ENCODE measurements around the gene LTK.

LTK gene

DNA sequence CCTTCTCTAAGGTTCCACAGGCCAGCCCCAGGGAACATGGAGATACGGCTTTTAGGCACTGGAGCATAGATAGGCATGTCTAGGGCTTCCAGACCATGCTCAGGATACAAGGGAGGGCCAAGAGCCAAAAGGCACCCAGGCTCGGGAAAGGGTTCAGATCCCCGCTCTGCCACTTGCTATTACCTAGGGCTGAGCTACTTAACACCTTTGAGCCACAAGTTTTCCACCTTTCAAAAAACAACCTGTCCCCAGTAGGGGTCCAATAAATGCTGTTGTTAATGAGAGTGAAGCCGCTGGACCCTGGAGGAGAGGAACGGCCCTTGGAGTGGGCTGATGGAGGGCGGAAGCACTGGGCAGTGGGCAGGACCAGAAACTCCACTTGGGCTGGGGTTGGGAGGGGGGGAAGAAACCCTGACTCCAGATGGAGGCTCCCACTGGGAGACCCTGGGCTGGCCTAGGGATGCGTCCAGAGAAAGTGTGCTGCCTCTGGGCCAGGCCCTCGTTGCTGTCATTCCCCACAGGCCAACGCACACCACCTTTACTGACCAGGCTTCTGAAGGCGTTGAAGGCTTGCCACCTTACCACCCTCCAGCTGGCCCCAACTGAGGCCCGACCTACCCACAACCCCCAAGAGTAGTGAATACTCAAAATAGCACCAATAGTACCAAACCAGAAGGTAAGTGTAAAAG lies 28.5 kb downstream of the LTK start:
- H3K9ac ChIP-seq (ENCODE audit: low read depth, low read length) = no peak overlapping the region
- H3K9me3 ChIP-seq (ENCODE audit: insufficient read depth, low read length, severe bottlenecking) = no peaks in the 10 kb centered on the region
- no peaks in the 10 kb centered on the region for H4K20me1 ChIP-seq (ENCODE audit: insufficient read depth, low read length)
- no peak for DNase-seq
- H3K27ac ChIP-seq (ENCODE audit: low read length) = no peak overlapping the region
- ATAC-seq (ENCODE audit: insufficient read depth, low read depth) = no peak
- TF ChIP-seq EZH2 (IDR thresholded peaks at IDR 0.05; ENCODE audit: borderline replicate concordance, low read depth, low read length, severe bottlenecking) (no peak), CTCF (IDR thresholded peaks at IDR 0.05; ENCODE audit: borderline replicate concordance, extremely low read depth, low read length, poor library complexity, severe bottlenecking) (no peak)
- no peak overlapping the region for H3K4me3 ChIP-seq (ENCODE audit: low read depth in 1 of 2, low read length in 2 of 2)
- H3K79me2 ChIP-seq (ENCODE audit: insufficient read depth, low read length) = no peaks in the 10 kb centered on the region
- H2AFZ ChIP-seq (ENCODE audit: low read depth, low read length) = no peak overlapping the region
- H3K4me2 ChIP-seq (ENCODE audit: insufficient read depth, low read length) = no peak overlapping the region
- H3K27me3 ChIP-seq (ENCODE audit: insufficient read depth, low read length, poor library complexity) = no peaks in the 10 kb centered on the region
- no peaks in the 10 kb centered on the region for H3K4me1 ChIP-seq (ENCODE audit: insufficient read depth, low read length)
- peaks cover 24% of the 10 kb centered on the region for H3K36me3 ChIP-seq (ENCODE audit: insufficient read depth, low read length)

- no peak for TF ChIP-seq CTCF (IDR thresholded peaks at IDR 0.05; ENCODE audit: borderline replicate concordance, extremely low read depth, low read length, poor library complexity, severe bottlenecking)
- no peak for TF ChIP-seq EZH2 (IDR thresholded peaks at IDR 0.05; ENCODE audit: borderline replicate concordance, low read depth, low read length, severe bottlenecking)
- Histone ChIP-seq H3K4me3 (ENCODE audit: low read depth in 1 of 2, low read length in 2 of 2) (no peak overlapping the region), H4K20me1 (ENCODE audit: insufficient read depth, low read length) (no peaks in the 10 kb centered on the region), H3K9ac (ENCODE audit: low read depth, low read length) (no peak overlapping the region), H3K27me3 (ENCODE audit: insufficient read depth, low read length, poor library complexity) (no peaks in the 10 kb centered on the region), H2AFZ (ENCODE audit: low read depth, low read length) (no peak overlapping the region), H3K79me2 (ENCODE audit: insufficient read depth, low read length) (no peaks in the 10 kb centered on the region), H3K9me3 (ENCODE audit: insufficient read depth, low read length, severe bottlenecking) (no peaks in the 10 kb centered on the region), H3K27ac (ENCODE audit: low read length) (no peak overlapping the region), H3K4me1 (ENCODE audit: insufficient read depth, low read length) (no peaks in the 10 kb centered on the region), H3K4me2 (ENCODE audit: insufficient read depth, low read length) (no peak overlapping the region), H3K36me3 (ENCODE audit: insufficient read depth, low read length) (peaks cover 39% of the 10 kb centered on the region)
- DNase-seq (no peak), ATAC-seq (ENCODE audit: insufficient read depth, low read depth) (no peak)
Observed at GRCh38 chr15:41483519-41483918, 30.1 kb downstream of the LTK start.

- Histone ChIP-seq H4K20me1 (ENCODE audit: insufficient read depth, low read length) (no peaks in the 10 kb centered on the region), H3K4me3 (ENCODE audit: low read depth in 1 of 2, low read length in 2 of 2) (no peak overlapping the region), H3K9me3 (ENCODE audit: insufficient read depth, low read length, severe bottlenecking) (no peaks in the 10 kb centered on the region), H3K27me3 (ENCODE audit: insufficient read depth, low read length, poor library complexity) (no peaks in the 10 kb centered on the region), H3K79me2 (ENCODE audit: insufficient read depth, low read length) (no peaks in the 10 kb centered on the region), H3K9ac (ENCODE audit: low read depth, low read length) (no peak overlapping the region), H3K4me1 (ENCODE audit: insufficient read depth, low read length) (no peaks in the 10 kb centered on the region), H3K27ac (ENCODE audit: low read length) (no peak overlapping the region), H2AFZ (ENCODE audit: low read depth, low read length) (no peak overlapping the region), H3K36me3 (ENCODE audit: insufficient read depth, low read length) (peaks cover 42% of the 10 kb centered on the region), H3K4me2 (ENCODE audit: insufficient read depth, low read length) (no peak overlapping the region)
- TF ChIP-seq CTCF (IDR thresholded peaks at IDR 0.05; ENCODE audit: borderline replicate concordance, extremely low read depth, low read length, poor library complexity, severe bottlenecking) (no peak), EZH2 (IDR thresholded peaks at IDR 0.05; ENCODE audit: borderline replicate concordance, low read depth, low read length, severe bottlenecking) (no peak)
- ATAC-seq (ENCODE audit: insufficient read depth, low read depth) (no peak), DNase-seq (no peak)
Observed at GRCh38 chr15:41483115-41483514, 30.5 kb downstream of the LTK start.
